Fibroblast of villous mesenchyme (primary cell): Measurements from ENCODE around the gene CHIA. TPM values are rescaled to one million over a fixed set of nuclear protein-coding genes. Genes with fewer than 3 reads are reported as not detected.

Experiments
- DNase-seq: peaks from one replicate; pipeline ENCODE4 v3.0.0-alpha.2; 2010; ENCODE audit warnings: low read depth
- H3K4me3 ChIP-seq: 2 replicates; pipeline ENCODE4 v1.5.1; 2011; ENCODE audit warnings: low read depth, mild to moderate bottlenecking, low read length
- CTCF ChIP-seq: IDR thresholded peaks from 2 replicates; pipeline ENCODE4 v1.5.1; 2012; ENCODE audit warnings: low read depth, mild to moderate bottlenecking, low read length; ENCODE audit not compliant: insufficient read depth
- total RNA-seq: library from RNA; depleted of rRNA; stranded (reverse); fragments of >200 nt; gene quantifications from 2 replicates; pipeline ENCODE4 v1.2.3, GENCODE V29; 2012

CHIA gene
- total RNA-seq, 1 donor, result not detected

GRCh38 chr1:111281411-111281810 lies 9.2 kb upstream of the CHIA start:
- no peak for TF ChIP-seq CTCF
- H3K4me3 ChIP-seq, result no peak overlapping the region
- no peak for DNase-seq

DNA sequence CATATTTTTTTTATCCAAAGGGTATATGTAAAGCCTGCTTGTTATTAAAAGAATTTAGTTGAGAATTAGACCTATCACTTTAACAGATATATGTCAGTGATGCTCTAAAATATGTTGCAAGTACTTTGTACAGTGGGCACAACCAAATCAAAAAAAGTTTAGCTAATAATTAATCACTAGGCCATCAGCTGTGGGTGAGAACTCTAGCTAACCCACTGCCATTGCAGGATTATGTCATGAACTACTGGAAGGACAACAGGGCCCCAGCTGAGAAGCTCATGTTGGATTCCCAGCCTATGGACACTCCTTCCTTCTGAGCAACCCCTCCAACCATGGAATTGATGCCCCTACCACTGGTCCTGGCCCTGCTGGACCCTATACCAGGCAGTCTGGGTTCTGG lies 6.8 kb upstream of the CHIA start:
- H3K4me3 ChIP-seq, result no peak overlapping the region
- no peak for DNase-seq
- TF ChIP-seq CTCF, result no peak

DNA sequence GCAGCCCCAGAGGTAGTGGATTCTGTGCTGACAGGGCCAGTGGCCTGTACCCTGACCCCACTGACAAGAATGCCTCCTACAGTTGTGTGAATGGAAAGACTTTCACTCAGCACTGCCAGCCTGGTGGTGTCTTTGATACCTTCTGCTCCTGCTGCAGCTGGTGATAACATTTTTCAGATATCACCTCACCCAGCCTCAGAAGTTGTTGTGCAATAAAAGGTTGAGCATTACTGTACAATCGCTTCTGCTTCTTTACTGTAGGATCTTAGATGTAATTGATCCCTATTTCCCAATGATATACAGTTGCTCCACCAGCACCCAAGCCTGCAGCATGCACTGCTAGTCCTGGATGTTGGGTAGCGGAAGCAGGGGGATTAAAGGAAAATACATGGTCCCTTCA lies 4.8 kb upstream of the CHIA start:
- no peak for DNase-seq
- H3K4me3 ChIP-seq, result no peak overlapping the region
- TF ChIP-seq CTCF, result no peak

DNA sequence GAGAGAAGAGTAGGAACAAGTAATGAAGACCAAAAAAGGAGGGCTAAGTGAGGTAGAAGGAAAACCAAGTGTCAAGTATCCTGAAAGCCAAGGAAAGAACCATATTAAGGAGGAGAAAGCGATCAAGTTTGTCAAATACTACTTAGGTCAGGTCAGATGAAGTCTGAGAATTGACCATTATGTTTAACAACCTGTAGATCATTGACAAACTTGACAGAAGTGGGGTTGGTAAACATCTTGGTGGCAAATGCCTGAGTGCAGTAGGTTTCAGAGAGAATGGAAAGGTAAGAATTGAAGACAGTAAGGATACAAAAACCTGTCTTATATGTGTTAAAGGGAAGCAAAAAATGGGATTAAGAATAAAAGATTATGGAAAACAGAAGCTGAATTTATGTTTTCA lies 3.7 kb upstream of the CHIA start:
- no peak for DNase-seq

DNA sequence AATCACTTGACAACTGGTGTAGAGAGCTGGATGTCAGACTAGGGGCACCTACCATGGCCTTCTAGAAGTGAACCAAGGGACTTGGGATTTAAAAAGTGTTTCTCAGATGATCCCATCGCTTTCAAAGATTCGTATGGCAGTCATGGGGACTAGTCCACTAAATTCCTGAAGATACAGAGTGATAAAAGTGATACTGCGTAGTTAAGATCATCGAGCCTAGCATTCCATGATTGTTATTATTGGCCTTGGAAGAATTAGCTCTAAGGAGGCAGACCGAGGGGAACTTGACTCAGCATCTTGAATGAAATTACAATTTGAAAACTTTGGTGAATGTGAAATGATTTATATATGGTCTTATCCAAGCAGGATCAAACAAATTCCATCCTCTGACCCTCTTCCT lies 1.3 kb upstream of the CHIA start:
- no peak overlapping the region for H3K4me3 ChIP-seq
- TF ChIP-seq CTCF, result no peak
- no peak for DNase-seq

More for the DNA sequence above, 3.7 kb upstream of the CHIA start:
- no peak for TF ChIP-seq CTCF
- H3K4me3 ChIP-seq, result no peak overlapping the region

- TF ChIP-seq CTCF, result no peak
- DNase-seq, result no peak
- no peak overlapping the region for H3K4me3 ChIP-seq
Observed at GRCh38 chr1:111290104-111290503, 547 bp upstream of the CHIA start.

- DNase-seq, result no peak
- no peak for TF ChIP-seq CTCF
- no peak overlapping the region for H3K4me3 ChIP-seq
Observed at GRCh38 chr1:111294390-111294789, 3.7 kb downstream of the CHIA start.
